ENCODE data around the gene NRF1. TPM values are rescaled to one million over a fixed set of nuclear protein-coding genes. Genes with fewer than 3 reads are reported as not detected.

Gene NRF1
- total RNA-seq, 1 experiment from 2014 or later: 19.3 TPM

DNA sequence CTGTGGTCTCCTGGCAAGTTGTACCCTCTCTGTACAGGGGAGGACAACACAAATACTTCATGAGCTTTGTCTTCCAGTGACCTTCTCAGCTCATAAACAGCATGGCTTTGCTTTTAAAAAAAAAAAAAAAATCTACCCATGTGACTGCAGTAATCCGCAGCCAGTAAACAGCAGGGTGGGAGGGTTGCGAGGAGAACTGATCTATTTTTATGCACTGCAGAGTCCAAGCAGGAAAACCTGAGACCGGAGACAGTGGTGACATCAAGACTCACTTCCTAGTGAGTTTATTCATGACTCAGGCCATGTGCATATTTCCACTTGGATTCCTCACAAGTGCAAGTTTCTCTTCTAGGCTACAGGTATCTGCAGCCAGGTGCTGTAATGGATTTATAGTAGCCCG, 127.9 kb downstream of the NRF1 start:
- H4K5ac ChIP-seq (ENCODE audit: insufficient read length, low read depth, low read length): no peak overlapping the region
- no peak overlapping the region for H2BK15ac ChIP-seq (ENCODE audit: low read depth, low read length)
- Mint-ChIP-seq H3K27ac (peak overlapping the region in 2 of 3 experiments; percentile 58 to 89; a peak in 4 of 7 replicates), H3K4me1 (peaks cover 44 to 51% of the 10 kb centered on the region in 2 experiments), H3K27me3 (ENCODE audit: low read depth) (no peaks in the 10 kb centered on the region), H3K36me3 (ENCODE audit: insufficient read depth in 1 of 3, low read depth in 3 of 3) (peaks cover 12% of the 10 kb centered on the region in 3 experiments; a peak in 6 of 7 replicates), H3K9me3 (no peaks in the 10 kb centered on the region), H3K4me3 (no peak overlapping the region)
- WGBS (ENCODE audit: extremely low coverage, insufficient read length, low lambda C conversion rate): no CpG with 5 or more reads among the region's 4 CpGs
- H2AK5ac ChIP-seq (ENCODE audit: insufficient read length, low read length): no peak overlapping the region
- peaks cover 8% of the 10 kb centered on the region for H3K4me1 ChIP-seq (ENCODE audit: insufficient read depth, low read length)
- DNase-seq: no peak
- no peaks in the 10 kb centered on the region for H3K79me1 ChIP-seq (ENCODE audit: insufficient read depth, low read depth, low read length, poor library complexity, severe bottlenecking)
- H2AFZ ChIP-seq (ENCODE audit: low read length): no peak overlapping the region
- no peak overlapping the region for H3K4me2 ChIP-seq (ENCODE audit: insufficient read depth, insufficient read length, low read length)
- no peaks in the 10 kb centered on the region for H3K23me2 ChIP-seq (ENCODE audit: insufficient read length, low read depth, low read length, poor library complexity, severe bottlenecking)
- H4K8ac ChIP-seq (replicated peaks; ENCODE audit: insufficient read length, low read depth, low read length): no peak overlapping the region
- TF ChIP-seq, protein P1, sequence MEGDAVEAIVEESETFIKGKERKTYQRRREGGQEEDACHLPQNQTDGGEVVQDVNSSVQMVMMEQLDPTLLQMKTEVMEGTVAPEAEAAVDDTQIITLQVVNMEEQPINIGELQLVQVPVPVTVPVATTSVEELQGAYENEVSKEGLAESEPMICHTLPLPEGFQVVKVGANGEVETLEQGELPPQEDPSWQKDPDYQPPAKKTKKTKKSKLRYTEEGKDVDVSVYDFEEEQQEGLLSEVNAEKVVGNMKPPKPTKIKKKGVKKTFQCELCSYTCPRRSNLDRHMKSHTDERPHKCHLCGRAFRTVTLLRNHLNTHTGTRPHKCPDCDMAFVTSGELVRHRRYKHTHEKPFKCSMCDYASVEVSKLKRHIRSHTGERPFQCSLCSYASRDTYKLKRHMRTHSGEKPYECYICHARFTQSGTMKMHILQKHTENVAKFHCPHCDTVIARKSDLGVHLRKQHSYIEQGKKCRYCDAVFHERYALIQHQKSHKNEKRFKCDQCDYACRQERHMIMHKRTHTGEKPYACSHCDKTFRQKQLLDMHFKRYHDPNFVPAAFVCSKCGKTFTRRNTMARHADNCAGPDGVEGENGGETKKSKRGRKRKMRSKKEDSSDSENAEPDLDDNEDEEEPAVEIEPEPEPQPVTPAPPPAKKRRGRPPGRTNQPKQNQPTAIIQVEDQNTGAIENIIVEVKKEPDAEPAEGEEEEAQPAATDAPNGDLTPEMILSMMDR (conservative IDR thresholded peaks at IDR 0.05): no peak
- no peaks in the 10 kb centered on the region for H3K27me3 ChIP-seq (ENCODE audit: insufficient read depth, low read length)
- H3K14ac ChIP-seq (ENCODE audit: insufficient read depth, low read length): no peak overlapping the region
- no peak overlapping the region for H2BK5ac ChIP-seq (ENCODE audit: insufficient read length, low read length)
- H3K9ac ChIP-seq (ENCODE audit: extremely low read depth, insufficient read length, low read length): no peak overlapping the region
- no peak overlapping the region for H3K56ac ChIP-seq (ENCODE audit: insufficient read length, low read depth, low read length)
- no peak overlapping the region for H2BK12ac ChIP-seq (ENCODE audit: insufficient read length, low read depth, low read length)
- H2BK20ac ChIP-seq (ENCODE audit: low read depth, low read length, poor library complexity, severe bottlenecking): no peak overlapping the region
- no peak overlapping the region for H4K91ac ChIP-seq (ENCODE audit: insufficient read length, low read depth, low read length)
- H3K4ac ChIP-seq (ENCODE audit: low read depth, low read length): no peak overlapping the region
- no peak overlapping the region for H2BK120ac ChIP-seq (ENCODE audit: low read depth, low read length, poor library complexity, severe bottlenecking)
- H3K27ac ChIP-seq (ENCODE audit: insufficient read length, low read depth, low read length): no peak overlapping the region
- no peaks in the 10 kb centered on the region for H3K79me2 ChIP-seq (ENCODE audit: insufficient read depth, low read length)
- no peak overlapping the region for H3K23ac ChIP-seq (ENCODE audit: insufficient read length, low read depth, low read length)
- no peak overlapping the region for H3K18ac ChIP-seq (ENCODE audit: insufficient read length, low read depth, low read length)
- H3K9me3 ChIP-seq (ENCODE audit: control insufficient read depth, low read depth, low read length): no peaks in the 10 kb centered on the region
- no peaks in the 10 kb centered on the region for H4K20me1 ChIP-seq (ENCODE audit: control insufficient read depth, insufficient read depth, insufficient read length)
- H3T11ph ChIP-seq (ENCODE audit: low read length): no peak overlapping the region
